Mesothelial cell of epicardium (in vitro differentiated cells): ENCODE data around the gene RNF31. TPM values are rescaled to one million over a fixed set of nuclear protein-coding genes. Genes with fewer than 3 reads are reported as not detected.

Experiments
- DNase-seq, 2 experiments: peaks; one replicate each; pipeline ENCODE4 v3.0.0; 2021; ENCODE audit warnings: low spot score in 2 of 2; ENCODE audit not compliant: unreplicated experiment in 2 of 2
- H3K27ac Mint-ChIP-seq: 2 replicates; pipeline ENCODE4 v1.8.0; 2021; ENCODE audit warnings: mixed read lengths
- H3K27me3 Mint-ChIP-seq: 2 replicates; pipeline ENCODE4 v1.8.0; 2021; ENCODE audit warnings: low read depth, mixed read lengths
- H3K36me3 Mint-ChIP-seq: 2 replicates; pipeline ENCODE4 v1.8.0; 2021; ENCODE audit warnings: mixed read lengths
- H3K4me1 Mint-ChIP-seq: 2 replicates; pipeline ENCODE4 v1.8.0; 2021; ENCODE audit warnings: mixed read lengths
- H3K4me3 Mint-ChIP-seq: 2 replicates; pipeline ENCODE4 v1.8.0; 2021; ENCODE audit warnings: mild to moderate bottlenecking, moderate library complexity, mixed read lengths
- H3K9me3 Mint-ChIP-seq: 2 replicates; pipeline ENCODE4 v1.8.0; 2021; ENCODE audit warnings: mixed read lengths
- total RNA-seq: library from RNA; stranded (reverse); gene quantifications from 3 replicates; pipeline ENCODE4 v1.2.1, GENCODE V29; 2021
- TF ChIP-seq, protein P1 (sequence below): fragments of 200-600 bp; sonication (generic); IDR thresholded peaks from one replicate; pipeline ENCODE4 v1.5.0; 2021; ENCODE audit warnings: antibody characterized with exemption; ENCODE audit not compliant: unreplicated experiment

Gene RNF31
- total RNA-seq, 1 donor from 2014 or later, result 90.5 TPM

DNA sequence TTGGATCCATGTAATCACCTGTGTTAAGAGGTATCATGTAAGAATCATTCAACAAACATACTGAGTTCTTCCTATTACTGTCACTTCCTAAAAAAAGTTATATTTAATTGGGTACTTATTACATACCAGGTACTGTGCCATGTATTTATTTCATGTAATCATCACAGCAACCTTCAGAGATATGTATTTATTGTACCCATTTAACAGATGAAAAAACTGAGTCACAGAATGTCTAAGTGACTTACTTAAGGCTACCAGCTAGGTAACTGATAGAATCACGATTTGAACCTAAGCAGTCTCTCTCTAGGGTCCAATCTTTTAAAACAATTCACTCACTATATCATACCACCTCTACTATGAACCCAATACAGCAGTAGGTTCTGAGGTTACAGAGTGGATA lies 2.8 kb upstream of the RNF31 start:
- TF ChIP-seq, protein P1, sequence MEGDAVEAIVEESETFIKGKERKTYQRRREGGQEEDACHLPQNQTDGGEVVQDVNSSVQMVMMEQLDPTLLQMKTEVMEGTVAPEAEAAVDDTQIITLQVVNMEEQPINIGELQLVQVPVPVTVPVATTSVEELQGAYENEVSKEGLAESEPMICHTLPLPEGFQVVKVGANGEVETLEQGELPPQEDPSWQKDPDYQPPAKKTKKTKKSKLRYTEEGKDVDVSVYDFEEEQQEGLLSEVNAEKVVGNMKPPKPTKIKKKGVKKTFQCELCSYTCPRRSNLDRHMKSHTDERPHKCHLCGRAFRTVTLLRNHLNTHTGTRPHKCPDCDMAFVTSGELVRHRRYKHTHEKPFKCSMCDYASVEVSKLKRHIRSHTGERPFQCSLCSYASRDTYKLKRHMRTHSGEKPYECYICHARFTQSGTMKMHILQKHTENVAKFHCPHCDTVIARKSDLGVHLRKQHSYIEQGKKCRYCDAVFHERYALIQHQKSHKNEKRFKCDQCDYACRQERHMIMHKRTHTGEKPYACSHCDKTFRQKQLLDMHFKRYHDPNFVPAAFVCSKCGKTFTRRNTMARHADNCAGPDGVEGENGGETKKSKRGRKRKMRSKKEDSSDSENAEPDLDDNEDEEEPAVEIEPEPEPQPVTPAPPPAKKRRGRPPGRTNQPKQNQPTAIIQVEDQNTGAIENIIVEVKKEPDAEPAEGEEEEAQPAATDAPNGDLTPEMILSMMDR, result no peak
- H3K36me3 Mint-ChIP-seq, result peaks cover 3% of the 10 kb centered on the region
- no peak for DNase-seq
- no peaks in the 10 kb centered on the region for H3K27me3 Mint-ChIP-seq
- H3K27ac Mint-ChIP-seq, result no peak overlapping the region
- H3K4me1 Mint-ChIP-seq, result peaks cover 46% of the 10 kb centered on the region
- H3K9me3 Mint-ChIP-seq, result no peaks in the 10 kb centered on the region
- H3K4me3 Mint-ChIP-seq, result no peak overlapping the region

DNA sequence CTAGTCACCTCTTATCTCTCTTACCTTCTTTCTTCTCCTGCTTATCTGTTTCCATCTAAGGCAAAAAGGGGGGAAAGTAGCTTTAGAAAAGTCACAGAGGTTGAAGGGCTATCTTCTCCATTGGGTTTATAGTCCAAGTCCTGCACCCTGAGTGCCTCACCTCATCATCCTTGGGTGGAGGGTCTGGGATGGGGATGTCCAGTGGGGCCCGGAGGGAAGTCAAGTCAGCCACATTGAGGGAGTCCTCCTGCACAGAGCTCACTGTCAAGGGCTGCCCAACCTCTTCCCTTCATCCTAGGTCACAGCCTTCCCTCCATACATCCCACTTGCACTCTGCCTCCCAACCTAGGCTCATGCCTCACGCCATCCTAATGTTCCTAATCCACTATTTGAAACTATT lies 2.1 kb upstream of the RNF31 start:
- Mint-ChIP-seq H3K27ac (peak overlapping the region; percentile 99), H3K4me3 (peak overlapping the region; percentile 99)

DNA sequence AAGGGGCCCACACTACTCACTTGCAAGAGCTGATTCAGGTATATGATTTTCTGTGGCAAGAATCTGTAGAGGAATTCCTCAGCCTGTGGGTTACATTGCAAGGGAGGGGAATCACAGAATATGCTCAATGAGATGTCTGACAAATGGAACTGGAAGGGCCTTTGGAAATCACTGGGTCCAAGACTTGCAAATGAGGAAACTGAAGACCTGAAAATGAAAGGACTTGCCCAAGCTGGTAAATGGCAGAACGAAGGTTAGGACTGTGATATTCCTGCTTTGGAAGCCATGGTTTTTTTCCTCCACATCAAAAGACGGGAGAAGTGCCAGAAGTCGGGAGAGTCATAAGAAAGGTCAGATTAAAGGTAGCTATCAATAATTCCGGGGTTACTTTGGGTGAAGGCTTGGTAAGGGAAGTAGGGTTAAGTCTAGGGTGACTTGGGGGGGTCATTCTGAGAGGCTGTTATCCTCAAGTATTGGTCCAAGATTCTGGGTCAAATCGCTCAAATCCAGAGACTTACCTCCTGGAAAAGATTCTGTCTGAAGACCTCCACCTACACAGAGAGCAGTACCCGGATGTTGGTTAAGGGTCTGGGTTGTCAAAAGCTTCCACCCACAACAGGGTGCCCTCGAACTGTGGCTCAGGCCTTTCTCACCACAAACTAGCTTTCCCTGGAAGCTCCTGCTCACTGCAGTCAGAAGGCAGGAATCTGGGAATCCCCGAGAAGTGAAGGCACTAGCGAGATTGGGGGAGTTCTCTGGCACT lies 1.4 kb upstream of the RNF31 start:
- Mint-ChIP-seq H3K4me3 (peak overlapping the region; percentile 99), H3K36me3 (peaks cover 12% of the 10 kb centered on the region), H3K27ac (peak overlapping the region; percentile 99), H3K27me3 (no peaks in the 10 kb centered on the region), H3K9me3 (no peaks in the 10 kb centered on the region), H3K4me1 (peaks cover 41% of the 10 kb centered on the region)
- TF ChIP-seq, protein P1, result no peak
- no peak for DNase-seq

More for the DNA sequence above, 2.1 kb upstream of the RNF31 start:
- peaks cover 6% of the 10 kb centered on the region for H3K36me3 Mint-ChIP-seq
- peaks cover 41% of the 10 kb centered on the region for H3K4me1 Mint-ChIP-seq
- DNase-seq, result no peak
- no peaks in the 10 kb centered on the region for H3K9me3 Mint-ChIP-seq
- H3K27me3 Mint-ChIP-seq, result no peaks in the 10 kb centered on the region
- TF ChIP-seq, protein P1, result no peak

DNA sequence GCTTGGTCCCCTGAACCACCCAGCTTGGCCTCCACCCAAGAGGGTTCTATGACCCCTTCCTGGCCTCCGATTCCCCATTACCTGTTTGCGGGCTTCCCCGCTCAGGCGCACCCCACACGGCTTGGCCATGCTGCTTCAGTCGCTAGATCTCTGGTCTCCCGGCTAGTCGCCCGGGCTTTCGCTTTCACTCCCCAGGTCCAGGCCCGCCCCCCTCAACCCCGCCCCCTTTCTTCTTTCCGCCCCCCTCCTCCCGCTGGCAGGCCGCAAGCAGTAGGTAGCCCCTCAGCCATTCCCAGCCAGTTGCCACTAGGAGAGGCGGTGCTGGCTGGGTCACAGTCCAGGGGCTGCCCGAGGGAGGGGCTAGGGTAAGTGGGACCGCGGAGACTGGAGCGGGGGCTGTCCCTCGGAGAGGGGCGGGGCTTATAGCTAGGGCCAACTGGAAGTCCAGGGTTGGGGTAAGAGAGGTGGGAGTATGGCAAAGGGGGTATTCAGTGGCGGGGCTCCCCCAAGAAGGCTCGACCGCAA lies 783 bp upstream of the RNF31 start, which contains the start of gene PSME2:
PSME2 (minus strand) TSS at position 158 of the 525 bp plus-strand sequence; CDS start at position 129, 29 bp downstream.
- H3K27ac Mint-ChIP-seq, result peak within 1 kb of the TSS; percentile 99
- no peaks in the 10 kb centered on the region for H3K27me3 Mint-ChIP-seq
- H3K4me3 Mint-ChIP-seq, result peak within 1 kb of the TSS; percentile 99
- TF ChIP-seq, protein P1, result no peak
- H3K9me3 Mint-ChIP-seq, result no peaks in the 10 kb centered on the region
- H3K36me3 Mint-ChIP-seq, result peaks cover 15% of the 10 kb centered on the region
- peaks cover 41% of the 10 kb centered on the region for H3K4me1 Mint-ChIP-seq
- peak; percentile 86 to 90 for DNase-seq

DNA sequence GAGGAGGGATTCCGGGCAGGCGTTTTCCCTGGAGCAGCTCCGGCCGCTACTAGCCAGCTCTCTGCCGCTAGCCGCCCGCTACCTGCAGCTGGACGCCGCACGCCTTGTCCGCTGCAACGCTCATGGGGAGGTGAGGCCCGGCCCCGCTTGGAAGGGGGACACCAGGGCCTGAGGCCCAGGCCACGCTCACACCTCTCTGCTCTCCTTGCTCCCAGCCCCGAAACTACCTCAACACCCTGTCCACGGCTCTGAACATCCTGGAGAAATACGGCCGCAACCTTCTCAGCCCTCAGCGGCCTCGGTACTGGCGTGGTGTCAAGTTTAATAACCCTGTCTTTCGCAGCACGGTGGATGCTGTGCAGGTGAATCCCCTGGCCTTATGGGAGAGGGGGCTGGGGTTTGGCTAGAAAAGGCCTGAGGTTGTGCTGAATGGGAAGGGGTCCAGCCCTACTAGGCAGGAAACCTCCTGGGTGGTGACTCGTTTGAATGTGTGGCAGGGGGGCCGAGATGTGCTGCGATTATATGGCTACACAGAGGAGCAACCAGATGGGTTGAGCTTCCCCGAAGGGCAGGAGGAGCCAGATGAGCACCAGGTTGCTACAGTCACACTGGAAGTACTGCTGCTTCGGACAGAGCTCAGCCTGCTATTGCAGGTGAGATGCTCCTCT lies 597 bp downstream of the RNF31 start:
- no peaks in the 10 kb centered on the region for H3K27me3 Mint-ChIP-seq
- peaks cover 30% of the 10 kb centered on the region for H3K4me1 Mint-ChIP-seq
- peak overlapping the region; percentile 99 for H3K4me3 Mint-ChIP-seq
- TF ChIP-seq, protein P1, result no peak
- peak overlapping the region; percentile 77 for H3K27ac Mint-ChIP-seq
- peaks cover 21% of the 10 kb centered on the region for H3K36me3 Mint-ChIP-seq
- no peak for DNase-seq
- H3K9me3 Mint-ChIP-seq, result no peaks in the 10 kb centered on the region
